Erythroblast (primary cell): ENCODE data around the gene TP63.

Experiments used
- GATA1 ChIP-seq: IDR thresholded peaks from 2 replicates; pipeline ENCODE4 v1.6.1; 2011; ENCODE audit warnings: low read depth, mild to moderate bottlenecking, control low read depth, low read length, moderate library complexity
- POLR2A ChIP-seq: IDR thresholded peaks from 2 replicates; pipeline ENCODE4 v1.6.1; 2011; ENCODE audit warnings: mild to moderate bottlenecking, low read length

- no peak for TF ChIP-seq POLR2A
- no peak for TF ChIP-seq GATA1
Observed at GRCh38 chr3:189593581-189593980, 37.6 kb upstream of the TP63 start.
